Measurements from ENCODE around the gene NSUN6.

GRCh38 chr10:18516851-18517250 lies 134.5 kb downstream of the NSUN6 start:
- TF ChIP-seq POLR2A (IDR thresholded peaks at IDR 0.05) (no peak), CTCF (IDR thresholded peaks at IDR 0.05) (no peak)

All from testis (tissue), 2 donors.